Measurements from ENCODE around the gene ABCA13.

Gene ABCA13

DNA sequence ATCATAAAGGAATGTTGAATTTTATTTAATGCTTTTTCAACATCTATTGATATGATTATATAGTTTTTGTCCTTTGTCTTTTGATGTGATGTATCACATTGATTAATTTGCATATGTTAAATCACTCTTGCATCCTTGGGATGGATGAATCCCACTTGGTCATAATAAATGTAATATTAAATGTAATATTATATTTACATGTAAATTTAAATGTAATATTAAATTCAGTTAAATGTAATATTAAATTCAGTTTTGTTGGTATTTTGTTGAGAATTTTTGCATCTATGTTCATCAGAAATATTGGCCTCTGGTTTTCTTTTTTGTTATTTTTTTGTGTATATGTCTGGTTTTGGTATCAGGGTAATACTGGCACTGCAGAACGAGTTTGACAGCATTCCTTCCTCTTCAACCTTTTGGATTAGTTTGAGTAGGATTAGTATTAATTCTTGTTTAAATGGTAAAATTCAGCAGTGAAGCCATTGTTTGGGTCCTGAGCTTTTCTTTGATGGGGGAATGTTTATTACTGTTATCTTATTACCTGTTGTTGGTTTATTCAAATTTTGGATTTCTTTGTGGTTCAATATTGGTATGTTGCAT, 37.8 kb downstream of the ABCA13 start:
- DNase-seq (ENCODE audit: low read depth): no peak
- H3K4me3 ChIP-seq (ENCODE audit: low read depth, low read length): no peak overlapping the region
- TF ChIP-seq MYC (IDR thresholded peaks at IDR 0.05; ENCODE audit: low read depth, low read length) (no peak), POLR2A (IDR thresholded peaks at IDR 0.05; ENCODE audit: extremely low read depth, insufficient read length) (no peak)
- TF ChIP-seq, protein P1, sequence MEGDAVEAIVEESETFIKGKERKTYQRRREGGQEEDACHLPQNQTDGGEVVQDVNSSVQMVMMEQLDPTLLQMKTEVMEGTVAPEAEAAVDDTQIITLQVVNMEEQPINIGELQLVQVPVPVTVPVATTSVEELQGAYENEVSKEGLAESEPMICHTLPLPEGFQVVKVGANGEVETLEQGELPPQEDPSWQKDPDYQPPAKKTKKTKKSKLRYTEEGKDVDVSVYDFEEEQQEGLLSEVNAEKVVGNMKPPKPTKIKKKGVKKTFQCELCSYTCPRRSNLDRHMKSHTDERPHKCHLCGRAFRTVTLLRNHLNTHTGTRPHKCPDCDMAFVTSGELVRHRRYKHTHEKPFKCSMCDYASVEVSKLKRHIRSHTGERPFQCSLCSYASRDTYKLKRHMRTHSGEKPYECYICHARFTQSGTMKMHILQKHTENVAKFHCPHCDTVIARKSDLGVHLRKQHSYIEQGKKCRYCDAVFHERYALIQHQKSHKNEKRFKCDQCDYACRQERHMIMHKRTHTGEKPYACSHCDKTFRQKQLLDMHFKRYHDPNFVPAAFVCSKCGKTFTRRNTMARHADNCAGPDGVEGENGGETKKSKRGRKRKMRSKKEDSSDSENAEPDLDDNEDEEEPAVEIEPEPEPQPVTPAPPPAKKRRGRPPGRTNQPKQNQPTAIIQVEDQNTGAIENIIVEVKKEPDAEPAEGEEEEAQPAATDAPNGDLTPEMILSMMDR (IDR thresholded peaks at IDR 0.05; ENCODE audit: low read depth, low read length): no peak
- TF ChIP-seq, protein P2, sequence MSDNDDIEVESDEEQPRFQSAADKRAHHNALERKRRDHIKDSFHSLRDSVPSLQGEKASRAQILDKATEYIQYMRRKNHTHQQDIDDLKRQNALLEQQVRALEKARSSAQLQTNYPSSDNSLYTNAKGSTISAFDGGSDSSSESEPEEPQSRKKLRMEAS (IDR thresholded peaks at IDR 0.05; ENCODE audit: low read depth, low read length): no peak

DNA sequence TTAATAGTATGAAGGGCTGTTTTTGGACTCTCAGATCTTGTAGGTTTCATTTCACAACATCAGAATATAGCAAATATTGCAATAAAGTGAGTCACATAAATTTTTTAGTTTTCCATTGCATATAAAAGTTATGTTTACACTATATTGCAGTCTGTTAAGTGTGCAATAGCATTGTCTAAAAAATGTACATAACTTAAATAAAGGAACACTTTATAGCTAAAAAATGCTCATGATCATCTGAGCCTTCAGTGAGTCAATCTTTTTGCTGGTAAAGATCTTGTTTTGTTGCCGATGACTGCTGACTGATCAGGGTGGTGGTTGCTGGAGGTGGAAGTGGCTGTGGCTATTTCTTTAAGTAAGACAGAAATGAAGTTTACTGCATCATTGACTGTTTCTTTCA, 42.0 kb downstream of the ABCA13 start:
- TF ChIP-seq, protein P1 (IDR thresholded peaks at IDR 0.05; ENCODE audit: low read depth, low read length): no peak
- TF ChIP-seq MYC (IDR thresholded peaks at IDR 0.05; ENCODE audit: low read depth, low read length): no peak
- TF ChIP-seq, protein P2 (IDR thresholded peaks at IDR 0.05; ENCODE audit: low read depth, low read length): no peak
- no peak for TF ChIP-seq POLR2A (IDR thresholded peaks at IDR 0.05; ENCODE audit: extremely low read depth, insufficient read length)
- DNase-seq (ENCODE audit: low read depth): no peak

DNA sequence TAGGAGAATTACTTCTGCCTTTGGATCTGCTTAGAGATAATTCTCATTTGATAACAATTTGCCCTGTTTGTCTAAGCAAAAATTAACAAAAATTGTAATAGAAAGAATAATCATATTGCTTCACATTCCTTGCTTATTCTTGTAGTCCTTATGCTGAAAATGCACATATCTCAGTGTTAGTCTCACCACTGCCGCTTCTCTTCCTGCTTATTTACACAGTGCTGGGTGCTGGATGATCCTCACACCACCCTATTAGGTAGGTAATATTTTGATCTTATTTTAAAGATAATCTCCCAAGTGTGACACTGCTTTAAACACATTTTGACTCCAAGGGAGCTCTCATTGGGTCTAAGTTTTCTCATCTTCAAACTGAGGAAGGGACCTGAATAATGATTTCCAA, 46.0 kb downstream of the ABCA13 start:
- DNase-seq (ENCODE audit: low read depth): no peak
- TF ChIP-seq POLR2A (IDR thresholded peaks at IDR 0.05; ENCODE audit: extremely low read depth, insufficient read length): no peak
- TF ChIP-seq, protein P1 (IDR thresholded peaks at IDR 0.05; ENCODE audit: low read depth, low read length): no peak
- TF ChIP-seq, protein P2 (IDR thresholded peaks at IDR 0.05; ENCODE audit: low read depth, low read length): no peak
- no peak for TF ChIP-seq MYC (IDR thresholded peaks at IDR 0.05; ENCODE audit: low read depth, low read length)
- H3K4me3 ChIP-seq (ENCODE audit: low read depth, low read length): no peak overlapping the region

More for the DNA sequence above, 42.0 kb downstream of the ABCA13 start:
- H3K4me3 ChIP-seq (ENCODE audit: low read depth, low read length): no peak overlapping the region

DNA sequence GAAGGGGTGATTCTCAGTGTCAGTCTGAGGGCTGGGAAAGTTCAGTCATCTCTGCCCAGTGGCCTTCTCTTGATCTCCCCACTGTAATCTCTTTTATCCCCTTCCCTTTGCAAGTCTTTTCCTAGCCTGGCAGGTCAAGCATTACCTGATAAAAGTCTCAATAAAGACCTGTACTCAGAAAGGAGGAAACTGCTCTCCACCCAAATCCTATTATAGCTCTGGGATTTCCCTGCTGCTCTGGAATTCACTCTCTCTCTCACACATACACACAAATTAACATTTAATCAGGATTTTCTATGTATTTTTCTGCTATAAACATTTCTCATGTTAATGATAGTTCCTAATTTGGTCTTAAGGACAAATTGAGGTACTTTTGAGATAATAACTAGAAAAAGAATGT, 46.5 kb downstream of the ABCA13 start:
- TF ChIP-seq MYC (IDR thresholded peaks at IDR 0.05; ENCODE audit: low read depth, low read length) (no peak), POLR2A (IDR thresholded peaks at IDR 0.05; ENCODE audit: extremely low read depth, insufficient read length) (no peak)
- TF ChIP-seq, protein P2 (IDR thresholded peaks at IDR 0.05; ENCODE audit: low read depth, low read length): no peak
- TF ChIP-seq, protein P1 (IDR thresholded peaks at IDR 0.05; ENCODE audit: low read depth, low read length): no peak
- H3K4me3 ChIP-seq (ENCODE audit: low read depth, low read length): no peak overlapping the region
- no peak for DNase-seq (ENCODE audit: low read depth)

DNA sequence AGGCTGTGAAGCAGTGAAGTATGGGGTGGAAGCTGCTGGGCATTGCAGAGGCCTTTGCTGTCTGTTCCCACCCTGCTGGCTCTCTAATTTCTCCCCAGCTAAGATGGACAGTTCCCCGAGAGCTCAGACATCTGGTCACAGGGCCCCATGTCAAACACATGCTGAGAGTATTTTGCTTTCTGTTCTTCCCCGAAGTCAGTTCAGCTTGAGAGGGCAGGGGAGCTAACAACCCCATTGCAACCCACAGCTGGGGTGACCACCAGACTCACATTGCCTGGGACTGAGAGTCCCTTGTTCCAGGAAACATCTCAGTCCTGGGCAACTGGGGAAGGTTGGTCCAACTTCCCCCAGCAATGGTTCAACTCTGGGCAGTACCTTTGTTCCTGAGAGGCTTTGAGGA, 52.8 kb downstream of the ABCA13 start:
- DNase-seq (ENCODE audit: low read depth): no peak
- H3K4me3 ChIP-seq (ENCODE audit: low read depth, low read length): no peak overlapping the region
- TF ChIP-seq POLR2A (IDR thresholded peaks at IDR 0.05; ENCODE audit: extremely low read depth, insufficient read length) (no peak), MYC (IDR thresholded peaks at IDR 0.05; ENCODE audit: low read depth, low read length) (no peak)
- TF ChIP-seq, protein P2 (IDR thresholded peaks at IDR 0.05; ENCODE audit: low read depth, low read length): no peak
- TF ChIP-seq, protein P1 (IDR thresholded peaks at IDR 0.05; ENCODE audit: low read depth, low read length): no peak

Data from NB4 (cell line).